GM12873 (cell line): ENCODE data around the gene ACAP3.

Experiments
- TF ChIP-seq, protein P1 (sequence below): IDR thresholded peaks from 2 replicates; pipeline ENCODE4 v1.5.1; 2012; ENCODE audit warnings: low read depth, mild to moderate bottlenecking, moderate library complexity, low read length, control low read depth; ENCODE audit not compliant: insufficient read depth; ENCODE audit errors: missing control alignments

The ACAP3 gene

DNA sequence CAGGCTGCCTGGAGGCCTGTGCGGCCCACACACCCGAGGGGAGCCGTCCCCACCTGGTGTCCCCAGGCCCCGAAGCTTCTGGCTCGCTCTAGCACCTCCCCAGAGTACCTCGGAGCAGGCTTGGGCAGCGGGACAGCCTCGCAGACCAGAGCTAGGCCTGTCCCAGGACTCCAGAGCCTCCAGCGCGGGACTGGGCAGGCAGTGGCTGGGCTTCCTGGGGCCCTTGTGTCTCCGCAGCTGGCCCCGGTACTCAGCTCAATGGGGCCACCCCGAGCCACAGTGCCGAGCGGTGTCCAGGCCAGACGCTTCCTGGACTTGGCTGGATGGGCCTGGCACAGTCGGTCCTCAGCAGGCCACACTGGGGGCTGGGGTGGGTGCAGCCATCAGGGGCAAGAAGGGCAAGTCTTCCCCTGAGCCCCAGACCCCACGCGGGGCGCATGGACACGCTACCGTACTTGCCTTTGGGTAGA, 22.6 kb downstream of the ACAP3 start:
- TF ChIP-seq, protein P1, sequence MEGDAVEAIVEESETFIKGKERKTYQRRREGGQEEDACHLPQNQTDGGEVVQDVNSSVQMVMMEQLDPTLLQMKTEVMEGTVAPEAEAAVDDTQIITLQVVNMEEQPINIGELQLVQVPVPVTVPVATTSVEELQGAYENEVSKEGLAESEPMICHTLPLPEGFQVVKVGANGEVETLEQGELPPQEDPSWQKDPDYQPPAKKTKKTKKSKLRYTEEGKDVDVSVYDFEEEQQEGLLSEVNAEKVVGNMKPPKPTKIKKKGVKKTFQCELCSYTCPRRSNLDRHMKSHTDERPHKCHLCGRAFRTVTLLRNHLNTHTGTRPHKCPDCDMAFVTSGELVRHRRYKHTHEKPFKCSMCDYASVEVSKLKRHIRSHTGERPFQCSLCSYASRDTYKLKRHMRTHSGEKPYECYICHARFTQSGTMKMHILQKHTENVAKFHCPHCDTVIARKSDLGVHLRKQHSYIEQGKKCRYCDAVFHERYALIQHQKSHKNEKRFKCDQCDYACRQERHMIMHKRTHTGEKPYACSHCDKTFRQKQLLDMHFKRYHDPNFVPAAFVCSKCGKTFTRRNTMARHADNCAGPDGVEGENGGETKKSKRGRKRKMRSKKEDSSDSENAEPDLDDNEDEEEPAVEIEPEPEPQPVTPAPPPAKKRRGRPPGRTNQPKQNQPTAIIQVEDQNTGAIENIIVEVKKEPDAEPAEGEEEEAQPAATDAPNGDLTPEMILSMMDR = no peak

DNA sequence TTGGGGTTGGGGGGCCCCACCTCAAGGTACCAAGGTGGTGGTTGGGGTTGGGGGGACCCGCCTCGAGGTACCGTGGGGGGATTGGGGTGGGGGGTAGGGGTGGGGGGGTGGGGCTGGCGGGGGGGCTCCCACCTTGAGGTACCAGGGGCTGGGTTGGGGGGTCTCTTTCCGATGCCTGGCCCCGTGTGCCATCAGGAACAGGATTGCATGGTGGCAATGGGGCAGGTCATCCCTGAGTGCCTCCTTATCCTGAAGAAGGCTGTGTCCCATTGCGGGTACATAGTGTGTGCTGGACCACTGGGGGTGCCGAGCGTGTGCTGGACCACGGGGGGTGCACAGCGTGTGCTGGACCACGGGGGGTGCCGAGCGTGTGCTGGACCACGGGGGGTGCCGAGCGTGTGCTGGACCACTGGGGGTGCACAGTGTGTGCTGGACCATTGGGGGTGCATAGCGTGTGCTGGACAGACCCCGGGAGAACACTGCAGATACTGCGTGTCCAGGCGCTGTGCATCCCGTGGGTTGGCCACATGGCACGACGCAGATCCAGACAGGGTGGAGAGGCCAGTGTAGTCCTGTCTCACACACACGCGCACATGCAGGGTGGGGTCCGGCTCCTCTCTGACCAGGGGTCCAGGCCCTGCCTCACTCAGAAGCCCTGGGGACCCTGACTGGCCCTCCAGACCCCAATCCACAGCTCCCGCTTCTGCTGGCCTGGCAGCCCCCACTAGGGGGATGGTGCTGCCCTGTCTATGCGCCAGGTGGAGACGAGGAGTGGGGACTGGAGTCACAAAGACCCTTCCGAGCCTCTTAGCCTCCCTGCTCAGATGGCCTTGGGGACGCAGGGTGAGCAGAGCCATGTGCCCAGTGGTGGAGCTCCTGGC, 23.3 kb downstream of the ACAP3 start:
- TF ChIP-seq, protein P1 = no peak

DNA sequence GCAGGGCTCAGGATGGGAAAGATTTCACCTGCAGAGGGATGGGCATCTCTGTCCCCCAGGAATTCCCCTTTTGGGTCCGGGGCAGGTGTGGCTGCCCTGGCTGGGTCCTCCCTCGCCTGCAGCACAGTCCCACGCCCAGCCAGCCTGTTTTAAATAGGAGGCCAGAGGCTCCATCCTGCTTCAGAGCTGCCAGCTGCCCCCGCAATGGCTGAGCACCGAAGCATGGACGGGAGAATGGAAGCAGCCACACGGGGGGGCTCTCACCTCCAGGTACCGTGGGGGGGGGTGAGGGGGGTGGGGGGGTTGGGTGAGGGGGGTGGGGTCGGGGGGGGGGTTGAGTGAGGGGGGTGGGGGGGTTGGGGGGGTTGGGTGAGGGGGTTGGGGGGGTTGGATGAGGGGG, 23.9 kb downstream of the ACAP3 start:
- TF ChIP-seq, protein P1 = peak; percentile 3

DNA sequence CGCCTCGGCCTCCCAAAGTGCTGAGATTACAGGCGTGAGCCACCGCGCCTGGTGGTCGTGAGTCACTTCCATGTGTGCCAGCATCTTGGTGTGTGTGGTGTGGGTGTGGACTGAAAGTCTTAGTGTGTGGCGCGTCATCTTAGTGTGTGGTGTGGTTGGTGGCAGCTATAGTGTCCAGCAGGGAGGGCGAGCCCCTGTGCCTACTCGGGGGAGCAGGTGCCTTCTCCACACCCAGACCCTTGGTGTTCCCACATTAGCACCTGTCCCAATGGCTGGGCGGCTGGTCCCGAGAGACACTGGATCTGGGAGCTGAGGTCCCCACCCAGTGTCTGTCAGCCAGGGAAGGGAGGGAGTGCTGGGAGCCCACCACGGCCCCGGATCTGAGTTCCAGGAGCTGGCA, 24.7 kb downstream of the ACAP3 start:
- TF ChIP-seq, protein P1 = no peak

DNA sequence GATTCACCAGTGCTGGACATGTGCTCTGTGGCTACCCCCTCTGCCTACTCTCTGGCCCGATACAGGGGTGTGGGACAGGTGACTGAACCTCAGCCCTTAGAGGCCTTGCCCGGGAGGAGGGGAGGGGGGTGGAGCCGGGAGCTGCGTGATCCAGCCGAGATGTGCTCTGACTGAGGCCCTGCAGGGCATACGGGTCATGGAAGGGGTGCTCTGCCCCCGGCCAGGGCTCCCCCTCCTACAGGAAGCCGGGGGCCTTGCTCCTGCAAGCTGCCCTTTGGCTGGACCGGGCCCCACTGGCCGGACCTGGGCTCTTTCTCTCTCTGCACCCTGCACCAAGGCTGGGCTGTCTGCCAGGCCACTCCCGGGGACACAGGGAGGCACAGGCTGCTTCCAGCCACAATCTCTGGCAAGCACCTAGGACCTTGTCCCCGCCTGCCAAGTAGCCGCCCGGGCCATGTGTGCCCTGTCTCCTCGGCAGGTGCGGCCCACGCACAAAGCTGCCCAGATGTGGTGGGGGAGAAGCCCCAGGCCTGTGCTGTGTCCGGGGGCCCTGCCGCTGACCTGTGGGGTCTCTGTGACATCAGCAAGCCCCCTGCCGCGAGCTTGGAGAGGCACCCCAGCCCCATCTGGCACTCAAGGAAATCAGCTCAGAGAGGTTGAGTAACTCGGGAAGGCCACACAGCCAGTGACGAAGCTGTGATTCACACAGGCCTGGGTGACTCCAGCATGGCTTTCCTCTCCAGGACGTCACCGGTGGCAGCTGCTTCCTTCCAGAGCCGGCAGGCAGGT, 26.0 kb downstream of the ACAP3 start:
- TF ChIP-seq, protein P1 = no peak

DNA sequence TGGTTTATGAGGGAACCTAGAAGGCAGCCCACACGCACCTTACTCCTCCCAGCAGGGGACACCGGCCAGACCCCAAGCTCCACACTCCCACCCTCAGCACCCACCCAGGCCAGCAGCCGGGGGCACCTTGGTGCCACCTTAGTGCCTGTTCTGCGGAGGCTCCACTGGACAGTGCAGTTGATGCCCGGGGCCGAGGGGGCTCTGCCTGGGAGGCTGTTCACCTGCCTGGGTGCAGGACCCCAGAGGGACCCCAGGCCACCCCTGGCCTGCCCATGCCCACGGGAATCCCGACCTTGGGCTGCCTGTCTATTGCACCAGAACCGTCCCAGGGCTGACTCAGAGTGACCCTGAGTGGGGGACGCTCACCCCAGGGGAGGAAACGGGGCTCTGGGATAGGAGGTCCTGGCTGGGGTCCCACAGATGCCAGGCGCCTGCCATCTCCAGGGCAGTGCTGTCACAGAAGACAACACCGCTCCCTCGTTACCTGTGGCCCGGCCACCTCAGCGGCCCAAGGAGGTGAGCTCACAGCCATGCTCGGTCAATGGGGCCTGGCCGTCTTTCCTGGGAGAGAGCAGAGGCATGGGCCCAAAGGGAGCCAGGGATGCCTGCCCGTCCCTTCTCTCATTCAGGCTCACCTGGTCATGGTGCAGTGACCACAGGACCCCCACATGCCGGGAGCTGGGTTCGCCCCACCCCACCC, 26.8 kb downstream of the ACAP3 start:
- TF ChIP-seq, protein P1 = no peak
